GM12864 (cell line): Measurements from ENCODE around the gene ALX3.

Experiments
- DNase-seq: peaks from one replicate; pipeline ENCODE4 v3.0.0-alpha.2; 2011; ENCODE audit warnings: low read depth
- H3K4me3 ChIP-seq: 2 replicates; pipeline ENCODE4 v1.5.1; 2011; ENCODE audit warnings: mild to moderate bottlenecking, low read depth, low read length, control low read depth
- TF ChIP-seq, protein P1 (sequence below): IDR thresholded peaks from 2 replicates; pipeline ENCODE4 v1.5.1; 2011; ENCODE audit warnings: low read depth, mild to moderate bottlenecking, moderate library complexity, low read length, control low read depth, inconsistent platforms; ENCODE audit errors: missing control alignments

ALX3 gene

DNA sequence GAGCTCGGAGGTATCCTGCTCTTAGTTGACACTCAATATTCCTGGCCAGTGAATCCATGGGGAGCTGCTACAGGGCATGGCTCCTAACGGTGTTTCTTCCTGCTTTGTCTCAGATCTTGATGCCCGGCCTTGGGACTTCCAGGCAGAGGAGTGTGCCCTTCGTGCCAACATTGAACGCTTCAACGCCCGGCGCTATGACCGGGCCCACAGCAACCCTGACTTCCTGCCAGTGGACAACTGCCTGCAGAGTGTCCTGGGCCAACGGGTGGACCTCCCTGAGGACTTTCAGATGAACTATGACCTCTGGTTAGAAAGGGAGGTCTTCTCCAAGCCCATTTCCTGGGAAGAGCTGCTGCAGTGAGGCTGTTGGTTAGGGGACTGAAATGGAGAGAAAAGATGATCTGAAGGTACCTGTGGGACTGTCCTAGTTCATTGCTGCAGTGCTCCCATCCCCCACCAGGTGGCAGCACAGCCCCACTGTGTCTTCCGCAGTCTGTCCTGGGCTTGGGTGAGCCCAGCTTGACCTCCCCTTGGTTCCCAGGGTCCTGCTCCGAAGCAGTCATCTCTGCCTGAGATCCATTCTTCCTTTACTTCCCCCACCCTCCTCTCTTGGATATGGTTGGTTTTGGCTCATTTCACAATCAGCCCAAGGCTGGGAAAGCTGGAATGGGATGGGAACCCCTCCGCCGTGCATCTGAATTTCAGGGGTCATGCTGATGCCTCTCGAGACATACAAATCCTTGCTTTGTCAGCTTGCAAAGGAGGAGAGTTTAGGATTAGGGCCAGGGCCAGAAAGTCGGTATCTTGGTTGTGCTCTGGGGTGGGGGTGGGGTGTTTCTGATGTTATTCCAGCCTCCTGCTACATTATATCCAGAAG lies 16.7 kb downstream of the ALX3 start:
- TF ChIP-seq, protein P1, sequence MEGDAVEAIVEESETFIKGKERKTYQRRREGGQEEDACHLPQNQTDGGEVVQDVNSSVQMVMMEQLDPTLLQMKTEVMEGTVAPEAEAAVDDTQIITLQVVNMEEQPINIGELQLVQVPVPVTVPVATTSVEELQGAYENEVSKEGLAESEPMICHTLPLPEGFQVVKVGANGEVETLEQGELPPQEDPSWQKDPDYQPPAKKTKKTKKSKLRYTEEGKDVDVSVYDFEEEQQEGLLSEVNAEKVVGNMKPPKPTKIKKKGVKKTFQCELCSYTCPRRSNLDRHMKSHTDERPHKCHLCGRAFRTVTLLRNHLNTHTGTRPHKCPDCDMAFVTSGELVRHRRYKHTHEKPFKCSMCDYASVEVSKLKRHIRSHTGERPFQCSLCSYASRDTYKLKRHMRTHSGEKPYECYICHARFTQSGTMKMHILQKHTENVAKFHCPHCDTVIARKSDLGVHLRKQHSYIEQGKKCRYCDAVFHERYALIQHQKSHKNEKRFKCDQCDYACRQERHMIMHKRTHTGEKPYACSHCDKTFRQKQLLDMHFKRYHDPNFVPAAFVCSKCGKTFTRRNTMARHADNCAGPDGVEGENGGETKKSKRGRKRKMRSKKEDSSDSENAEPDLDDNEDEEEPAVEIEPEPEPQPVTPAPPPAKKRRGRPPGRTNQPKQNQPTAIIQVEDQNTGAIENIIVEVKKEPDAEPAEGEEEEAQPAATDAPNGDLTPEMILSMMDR = peak; percentile 100
- H3K4me3 ChIP-seq = no peak overlapping the region
- DNase-seq = no peak

DNA sequence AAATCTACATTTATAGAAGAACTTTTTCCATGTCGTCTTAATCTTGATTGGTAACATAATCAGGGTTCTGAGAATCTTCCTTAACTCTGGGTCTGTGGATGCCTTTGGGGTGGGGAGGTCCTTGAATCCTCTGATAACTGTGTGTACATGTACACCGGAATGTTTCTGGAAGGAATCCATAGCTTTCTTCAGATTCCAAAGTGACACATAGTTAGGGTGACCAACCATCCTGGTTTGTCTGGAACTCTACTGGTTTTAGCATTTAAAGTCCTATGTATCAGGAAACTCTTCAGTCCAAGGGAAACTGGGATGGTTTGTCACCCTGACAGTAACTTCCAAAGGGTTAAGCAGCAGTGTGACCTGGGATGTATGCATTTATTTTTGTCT lies 19.2 kb downstream of the ALX3 start:
- DNase-seq = no peak
- TF ChIP-seq, protein P1 = no peak
- H3K4me3 ChIP-seq = no peak overlapping the region

DNA sequence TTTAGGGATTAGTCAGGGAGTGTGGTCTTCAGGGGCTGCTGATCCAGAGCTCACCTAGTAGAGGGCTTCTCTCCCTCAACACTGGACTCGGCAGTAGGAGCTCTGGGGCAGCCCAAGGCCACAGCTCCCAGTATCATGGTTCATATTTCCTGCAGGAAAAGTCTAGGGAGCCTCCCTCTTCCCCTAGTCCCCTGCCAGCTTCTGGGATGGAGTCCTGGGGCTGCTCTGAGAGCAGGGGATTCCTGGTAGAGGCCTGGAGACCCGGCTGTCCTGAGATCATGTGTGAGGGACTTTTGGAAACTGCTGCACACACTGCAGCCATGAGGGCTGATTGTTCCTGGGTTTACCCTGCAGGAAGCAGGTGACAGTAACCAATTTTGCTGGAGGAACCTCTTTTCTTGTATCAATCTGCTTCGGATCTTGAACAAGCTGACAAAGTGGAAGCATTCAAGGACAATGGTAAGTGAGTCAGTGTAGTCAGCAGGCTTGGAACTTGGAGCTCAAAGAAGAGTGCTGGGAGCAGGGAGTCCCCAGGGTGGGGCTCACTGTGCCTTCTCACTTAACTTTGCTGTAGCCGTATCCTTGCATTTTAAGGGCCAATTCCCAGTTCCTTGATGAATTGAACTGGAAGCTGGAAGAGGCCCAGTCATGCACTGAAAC lies 19.7 kb downstream of the ALX3 start:
- no peak for DNase-seq
- TF ChIP-seq, protein P1 = no peak
- H3K4me3 ChIP-seq = no peak overlapping the region

DNA sequence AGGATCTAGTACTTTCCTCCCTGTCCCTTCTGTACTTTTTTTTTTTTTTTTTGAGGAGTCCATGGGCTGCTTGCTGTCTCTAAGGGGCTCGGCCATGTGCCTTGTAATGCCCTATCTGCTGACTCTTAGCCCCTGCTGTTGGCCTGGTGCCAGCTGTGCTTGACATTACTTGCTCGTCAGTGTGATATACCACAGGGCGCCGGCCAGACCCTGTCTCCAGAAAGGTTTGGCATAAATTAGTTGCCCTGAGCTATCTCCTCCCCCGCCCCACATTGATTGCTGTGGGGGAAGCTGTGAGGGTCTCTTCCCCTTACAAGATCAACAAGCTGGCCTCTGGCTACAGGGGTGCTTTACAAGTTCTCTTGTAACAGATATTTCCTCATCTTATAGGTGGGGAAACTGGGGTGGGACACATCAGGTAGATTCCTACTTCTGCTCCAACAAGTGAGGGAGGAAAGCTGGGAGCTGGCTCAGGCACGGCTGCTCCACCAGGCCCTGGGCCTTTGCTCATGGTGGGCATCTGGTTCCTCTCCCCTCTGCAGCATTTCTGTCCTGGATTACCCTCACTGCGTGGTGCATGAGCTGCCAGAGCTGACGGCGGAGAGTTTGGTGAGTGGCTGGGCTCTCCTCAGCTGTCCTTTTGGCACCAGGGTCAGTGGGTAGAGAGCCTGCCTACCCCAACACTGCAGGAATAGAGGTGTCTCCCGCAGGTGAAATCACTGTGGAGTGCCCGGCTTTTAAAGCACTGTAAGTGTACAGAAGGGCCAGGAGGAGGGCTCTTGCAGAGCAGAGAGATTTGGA lies 20.5 kb downstream of the ALX3 start:
- DNase-seq = no peak
- TF ChIP-seq, protein P1 = no peak
- no peak overlapping the region for H3K4me3 ChIP-seq

DNA sequence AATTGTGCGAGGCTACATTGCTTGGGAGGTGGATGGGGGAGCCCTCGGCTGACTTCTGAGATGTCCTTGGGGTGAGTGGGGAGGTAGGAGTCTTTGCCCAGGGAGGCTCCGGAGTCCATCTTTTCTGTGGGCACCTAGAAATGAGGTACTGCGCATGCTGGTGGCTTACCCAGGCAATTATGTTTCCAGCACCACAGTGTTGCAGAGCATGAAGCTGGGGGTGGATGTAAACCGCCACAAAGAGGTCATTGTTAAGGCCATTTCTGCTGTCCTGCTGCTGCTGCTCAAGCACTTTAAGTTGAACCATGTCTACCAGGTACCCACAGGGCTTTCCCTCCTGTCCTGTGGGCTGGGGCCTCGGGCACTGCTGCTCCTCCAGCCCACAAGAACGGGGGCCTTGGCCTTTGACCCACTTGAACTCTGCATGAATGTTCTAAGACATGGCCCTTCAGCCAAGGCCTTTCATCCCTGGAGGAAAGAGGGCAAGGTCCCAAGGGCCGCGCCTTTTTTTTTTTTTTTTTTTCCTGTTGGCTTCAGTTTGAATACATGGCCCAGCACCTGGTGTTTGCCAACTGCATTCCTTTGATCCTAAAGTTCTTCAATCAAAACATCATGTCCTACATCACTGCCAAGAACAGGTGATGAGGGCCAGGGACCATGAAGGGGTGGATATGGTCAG lies 21.4 kb downstream of the ALX3 start:
- DNase-seq = no peak
- TF ChIP-seq, protein P1 = no peak
- no peak overlapping the region for H3K4me3 ChIP-seq

DNA sequence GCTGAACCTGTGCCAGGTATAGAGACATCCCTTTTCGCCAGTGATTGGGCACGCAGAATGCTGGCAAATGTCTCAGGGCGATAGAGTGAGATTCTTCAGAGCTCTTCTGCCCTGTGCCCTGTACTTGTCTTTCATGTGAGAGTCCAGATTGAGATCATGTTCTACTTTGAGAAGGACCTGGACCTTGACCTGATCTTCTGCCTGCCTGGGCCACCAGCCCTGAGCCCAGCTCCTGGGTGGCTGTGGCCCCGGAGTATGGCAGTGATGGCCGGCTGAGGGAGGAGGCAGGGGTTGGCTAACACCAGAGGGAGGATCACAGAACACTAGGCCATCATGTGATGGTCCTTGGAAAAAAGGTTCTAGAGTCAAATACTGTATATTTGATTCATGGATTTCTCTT lies 22.2 kb downstream of the ALX3 start:
- H3K4me3 ChIP-seq = no peak overlapping the region
- TF ChIP-seq, protein P1 = no peak
- DNase-seq = no peak
